IMR-90 (cell line): ENCODE results near the gene IGDCC3. TPM values are rescaled to one million over a fixed set of nuclear protein-coding genes. Genes with fewer than 3 reads are reported as not detected.

Experiments used
- ATAC-seq: fragments of 200-7000 bp; cut with Tn5 transposase; 2 replicates; pipeline ENCODE4 v1.9.1; 2020; ENCODE audit warnings: low read depth, mild to moderate bottlenecking, moderate library complexity
- BruUV-seq: library from RNA; stranded (reverse); fragments of 400-500 nt; replicated peaks from 2 replicates; lab custom pipeline; 2021; lab: Mats Ljungman, UMichigan
- CTCF ChIA-PET: fragments of 300-600 bp; formaldehyde crosslinking; extraction: SDS; loops from one replicate; lab custom pipeline; 2021; ENCODE audit warnings: antibody characterized with exemption; lab: Yijun Ruan, JAX
- POLR2A ChIA-PET: fragments of 300-600 bp; sonication (Branson Sonifier 250); formaldehyde crosslinking; loops from one replicate; lab custom pipeline; 2022; ENCODE audit warnings: antibody characterized with exemption; ENCODE audit not compliant: unreplicated experiment; lab: Charles Lee
- DNase-seq: peaks from one replicate; pipeline ENCODE4 v3.0.0; 2013
- H2AFZ ChIP-seq: replicated peaks from 2 replicates; pipeline ENCODE3; 2013; ENCODE audit warnings: low read length, mild to moderate bottlenecking; ENCODE audit not compliant: poor library complexity
- H2AK5ac ChIP-seq: 2 replicates; pipeline ENCODE4 v1.6.1; 2013; ENCODE audit warnings: low read depth, low read length, inconsistent platforms
- H2AK9ac ChIP-seq: replicated peaks from 2 replicates; pipeline ENCODE3; 2013; ENCODE audit warnings: mild to moderate bottlenecking, low read depth, low read length, moderate library complexity; ENCODE audit not compliant: poor library complexity
- H2BK120ac ChIP-seq: 2 replicates; pipeline ENCODE4 v1.6.1; 2013; ENCODE audit warnings: low read depth, low read length, inconsistent platforms
- H2BK15ac ChIP-seq: 3 replicates; pipeline ENCODE4 v1.6.1; 2013; ENCODE audit warnings: low read depth, low read length, inconsistent platforms
- H2BK20ac ChIP-seq: 2 replicates; pipeline ENCODE4 v1.6.1; 2013; ENCODE audit warnings: low read depth, mild to moderate bottlenecking, inconsistent platforms, low read length, moderate library complexity
- H2BK5ac ChIP-seq: 2 replicates; pipeline ENCODE4 v1.6.1; 2013; ENCODE audit warnings: mild to moderate bottlenecking, low read depth, low read length, inconsistent platforms; ENCODE audit not compliant: poor library complexity, severe bottlenecking
- H3K14ac ChIP-seq: replicated peaks from 2 replicates; pipeline ENCODE4 v1.6.1; 2013; ENCODE audit warnings: low read depth, low read length, inconsistent platforms
- H3K18ac ChIP-seq: 2 replicates; pipeline ENCODE4 v1.6.1; 2013; ENCODE audit warnings: low read depth, low read length, control low read depth
- H3K23ac ChIP-seq: 2 replicates; pipeline ENCODE4 v1.6.1; 2013; ENCODE audit warnings: low read depth, low read length, inconsistent platforms
- H3K27ac ChIP-seq: 2 replicates; pipeline ENCODE4 v1.5.1; 2013; ENCODE audit warnings: mild to moderate bottlenecking, control low read depth, low read length; ENCODE audit not compliant: insufficient read depth
- H3K27me3 ChIP-seq: 2 replicates; pipeline ENCODE4 v1.6.1; 2013; ENCODE audit warnings: low read length; ENCODE audit not compliant: control insufficient read depth, insufficient read depth
- H3K36me3 ChIP-seq: 2 replicates; pipeline ENCODE4 v1.6.1; 2013; ENCODE audit warnings: low read length, mixed read lengths; ENCODE audit not compliant: control insufficient read depth, insufficient read depth
- H3K4ac ChIP-seq: 2 replicates; pipeline ENCODE4 v1.6.1; 2013; ENCODE audit warnings: low read depth, low read length, inconsistent platforms
- H3K4me1 ChIP-seq: 2 replicates; pipeline ENCODE4 v1.6.1; 2013; ENCODE audit warnings: low read length, mixed read lengths; ENCODE audit not compliant: control insufficient read depth, insufficient read depth
- H3K4me2 ChIP-seq: 2 replicates; pipeline ENCODE4 v1.6.1; 2013; ENCODE audit warnings: low read depth, mild to moderate bottlenecking, control low read depth, low read length, moderate library complexity
- H3K4me3 ChIP-seq: 2 replicates; pipeline ENCODE4 v1.5.1; 2013; ENCODE audit warnings: low read depth, mild to moderate bottlenecking, control low read depth, low read length, moderate library complexity; ENCODE audit not compliant: insufficient read depth
- H3K56ac ChIP-seq: 2 replicates; pipeline ENCODE4 v1.6.1; 2013; ENCODE audit warnings: low read length, inconsistent platforms; ENCODE audit not compliant: insufficient read depth; ENCODE audit errors: extremely low read depth
- H3K79me1 ChIP-seq, 2 experiments: 2 replicates each; pipeline ENCODE4 v1.6.1; 2013; ENCODE audit warnings: low read length in 2 of 2, inconsistent platforms in 1 of 2, low read depth in 1 of 2
- H3K9ac ChIP-seq: 2 replicates; pipeline ENCODE4 v1.6.1; 2013; ENCODE audit warnings: low read depth, low read length, control low read depth
- H3K9me1 ChIP-seq: 2 replicates; pipeline ENCODE4 v1.6.1; 2013; ENCODE audit warnings: low read length, inconsistent platforms; ENCODE audit not compliant: insufficient read depth
- H3K9me3 ChIP-seq: 2 replicates; pipeline ENCODE4 v1.6.1; 2013; ENCODE audit warnings: low read length; ENCODE audit not compliant: control insufficient read depth, insufficient read depth
- H4K20me1 ChIP-seq: 2 replicates; pipeline ENCODE4 v1.6.1; 2013; ENCODE audit warnings: low read length, inconsistent platforms; ENCODE audit not compliant: insufficient read depth
- H4K5ac ChIP-seq: 2 replicates; pipeline ENCODE4 v1.6.1; 2013; ENCODE audit warnings: mild to moderate bottlenecking, low read depth, low read length, control low read depth
- H4K8ac ChIP-seq, 2 experiments: 2 replicates each; pipeline ENCODE4 v1.6.1; 2013; ENCODE audit warnings: low read depth in 2 of 2, low read length in 2 of 2, control low read depth in 1 of 2, inconsistent platforms in 1 of 2
- H4K91ac ChIP-seq: 2 replicates; pipeline ENCODE4 v1.6.1; 2013; ENCODE audit warnings: low read depth, low read length, inconsistent platforms; ENCODE audit not compliant: insufficient read depth
- BHLHE40 ChIP-seq: fragments of 150-350 bp; IDR thresholded peaks from 2 replicates; pipeline ENCODE4 v1.6.1; 2016; ENCODE audit warnings: mild to moderate bottlenecking, low read depth, low read length
- CEBPB ChIP-seq: IDR thresholded peaks from 2 replicates; pipeline ENCODE4 v1.6.1; 2012; ENCODE audit warnings: low read depth, low read length, improper control_type of control experiment
- CHD1 ChIP-seq: IDR thresholded peaks from 2 replicates; pipeline ENCODE4 v1.6.1; 2012; ENCODE audit warnings: low read depth, low read length, improper control_type of control experiment
- ELK1 ChIP-seq: fragments of 150-350 bp; IDR thresholded peaks from 2 replicates; pipeline ENCODE4 v1.6.1; 2016; ENCODE audit warnings: low read depth, mild to moderate bottlenecking, low read length, moderate library complexity, borderline replicate concordance
- FOS ChIP-seq: fragments of 150-350 bp; IDR thresholded peaks from 2 replicates; pipeline ENCODE4 v1.6.1; 2016; ENCODE audit warnings: low read depth, low read length
- MAFK ChIP-seq: IDR thresholded peaks from 2 replicates; pipeline ENCODE4 v1.6.1; 2012; ENCODE audit warnings: low read depth, low read length, improper control_type of control experiment
- MXI1 ChIP-seq: IDR thresholded peaks from 2 replicates; pipeline ENCODE4 v1.6.1; 2012; ENCODE audit warnings: low read depth, mild to moderate bottlenecking, low read length, moderate library complexity, borderline replicate concordance
- NFE2L2 ChIP-seq: fragments of 150-350 bp; IDR thresholded peaks from 2 replicates; pipeline ENCODE4 v1.6.1; 2016; ENCODE audit warnings: low read depth, mild to moderate bottlenecking, low read length
- POLR2A ChIP-seq: IDR thresholded peaks from 2 replicates; pipeline ENCODE4 v1.6.1; 2012; ENCODE audit warnings: mild to moderate bottlenecking, low read depth, low read length
- RAD21 ChIP-seq: IDR thresholded peaks from 2 replicates; pipeline ENCODE4 v1.6.1; 2012; ENCODE audit warnings: low read length, improper control_type of control experiment
- RCOR1 ChIP-seq: IDR thresholded peaks from 2 replicates; pipeline ENCODE4 v1.6.1; 2012; ENCODE audit warnings: mild to moderate bottlenecking, low read length, improper control_type of control experiment; ENCODE audit not compliant: insufficient replicate concordance
- RFX5 ChIP-seq: IDR thresholded peaks from 2 replicates; pipeline ENCODE4 v1.8.0; 2012; ENCODE audit warnings: low read depth, mild to moderate bottlenecking, low read length, moderate library complexity
- USF2 ChIP-seq: fragments of 150-350 bp; IDR thresholded peaks from 2 replicates; pipeline ENCODE4 v1.6.1; 2017; ENCODE audit warnings: mild to moderate bottlenecking, antibody characterized with exemption, low read length, low read depth
- WGBS, 2 experiments: methylation state at CpG; one replicate each; pipeline versions ENCODE4 v1.1.5 to v1.1.7; 2013; ENCODE audit warnings: missing lambda C conversion rate in 2 of 2; ENCODE audit not compliant: insufficient read length in 1 of 2; ENCODE audit errors: extremely low coverage in 2 of 2; 5-methylcytosine and 5-hydroxymethylcytosine counted together
- dilution Hi-C: fragments of 300-500 bp; cut with HindIII; formaldehyde crosslinking; loops from one replicate; pipeline ENCODE4 v1.14.3; 2018; ENCODE audit warnings: low sequenced_read_pairs; ENCODE audit not compliant: unreplicated experiment
- in situ Hi-C: fragments of 300-500 bp; cut with MboI; formaldehyde crosslinking; loops from 3 replicates; pipeline ENCODE4 v1.14.3; 2019; ENCODE audit warnings: low sequenced_read_pairs, inconsistent platforms, mixed read lengths
- intact Hi-C: fragments of 100-400 bp; cut with micrococcal nuclease; formaldehyde crosslinking; loops from 2 replicates; pipeline ENCODE4 v1.10.0; 2022
- polyA plus RNA-seq, 3 experiments: library from polyadenylated mRNA; depleted of rRNA; stranded (reverse); fragments of >200 nt; gene quantifications; 2 replicates each; pipeline ENCODE4 v1.2.3, GENCODE V29; 2012; ENCODE audit warnings: low replicate concordance in 1 of 3
- total RNA-seq: library from RNA; depleted of rRNA; stranded (reverse); fragments of >200 nt; gene quantifications from 2 replicates; pipeline ENCODE4 v1.2.3, GENCODE V29; 2012
- TF ChIP-seq, protein P1 (sequence below): conservative IDR thresholded peaks from 2 replicates; pipeline ENCODE4 v1.5.1; 2012; ENCODE audit warnings: mild to moderate bottlenecking, low read depth, low read length, improper control_type of control experiment

The IGDCC3 gene
- total and polyA plus RNA-seq, 2 of the 4 experiments (the other 2 are of a cell fraction): 0.18 to 0.19 TPM

- H3K27ac ChIP-seq: no peak overlapping the region
- peak overlapping the region; percentile 2 for H3K4me3 ChIP-seq
- H3K36me3 ChIP-seq: no peaks in the 10 kb centered on the region
- H3K14ac ChIP-seq: no peak overlapping the region
- peak overlapping the region; percentile 75 for H3K4ac ChIP-seq
- peaks cover 16% of the 10 kb centered on the region for H3K9me1 ChIP-seq
- dilution Hi-C loops (no loop called here), in situ Hi-C loops (no loop called here), intact Hi-C loops (no loop called here)
- H4K5ac ChIP-seq: peak overlapping the region; percentile 37; the same call in 1 of the 2 replicates
- 0 out of 2 replicates have a peak overlapping the region, but pooled peaks have one; percentile 5 for H2BK20ac ChIP-seq
- peak overlapping the region; percentile 34; the same call in 1 of the 2 replicates for H3K4me2 ChIP-seq
- WGBS, 2 experiments: 6% methylated on average over 17 of the region's 28 CpGs; no CpG with 5 or more reads in 1 of the 2 experiments
- no peak overlapping the region; the same call in 1 of the 2 replicates for H2BK120ac ChIP-seq
- H4K91ac ChIP-seq: no peak overlapping the region
- ChIA-PET POLR2A (no interaction called here), CTCF (interaction anchor here (1.0 kb wide), 1 partner anchor 9 kb away, joined by 3 read pairs; no protein-coding TSS in a partner anchor)
- peak overlapping the region; percentile 52; the same call in 1 of the 2 replicates for H2AK5ac ChIP-seq
- H3K56ac ChIP-seq: no peak overlapping the region
- peak overlapping the region; percentile 82 for H2AFZ ChIP-seq
- peaks cover 20% of the 10 kb centered on the region; the same call in 1 of the 2 replicates for H3K27me3 ChIP-seq
- H4K8ac ChIP-seq: peak overlapping the region in 1 of 2 experiments; percentile 61; a peak in 1 of 4 replicates
- DNase-seq (no peak), ATAC-seq (no peak)
- no TSS peak for BruUV-seq
- no peak overlapping the region for H3K18ac ChIP-seq
- H4K20me1 ChIP-seq: peaks cover 7% of the 10 kb centered on the region; the same call in 1 of the 2 replicates
- H3K9me3 ChIP-seq: no peaks in the 10 kb centered on the region
- peak overlapping the region; percentile 91 for H2AK9ac ChIP-seq
- peak overlapping the region; percentile 3; the same call in 1 of the 2 replicates for H3K9ac ChIP-seq
- H3K79me1 ChIP-seq: peaks cover 0 to 18% of the 10 kb centered on the region in 2 experiments; a peak in 2 of 4 replicates
- peaks cover 7% of the 10 kb centered on the region for H3K4me1 ChIP-seq
- H2BK5ac ChIP-seq: no peak overlapping the region
- H3K23ac ChIP-seq: peak overlapping the region; percentile 61
- no peak overlapping the region; the same call in 2 of the 3 replicates for H2BK15ac ChIP-seq
- no peak for TF ChIP-seq ELK1
- TF ChIP-seq RAD21: no peak
- TF ChIP-seq MXI1: no peak
- no peak for TF ChIP-seq POLR2A
- TF ChIP-seq NFE2L2: no peak
- TF ChIP-seq USF2: no peak
- no peak for TF ChIP-seq MAFK
- TF ChIP-seq RCOR1: no peak
- TF ChIP-seq CHD1: no peak
- no peak for TF ChIP-seq FOS
- no peak for TF ChIP-seq BHLHE40
- no peak for TF ChIP-seq CEBPB
- TF ChIP-seq RFX5: no peak
- TF ChIP-seq, protein P1, sequence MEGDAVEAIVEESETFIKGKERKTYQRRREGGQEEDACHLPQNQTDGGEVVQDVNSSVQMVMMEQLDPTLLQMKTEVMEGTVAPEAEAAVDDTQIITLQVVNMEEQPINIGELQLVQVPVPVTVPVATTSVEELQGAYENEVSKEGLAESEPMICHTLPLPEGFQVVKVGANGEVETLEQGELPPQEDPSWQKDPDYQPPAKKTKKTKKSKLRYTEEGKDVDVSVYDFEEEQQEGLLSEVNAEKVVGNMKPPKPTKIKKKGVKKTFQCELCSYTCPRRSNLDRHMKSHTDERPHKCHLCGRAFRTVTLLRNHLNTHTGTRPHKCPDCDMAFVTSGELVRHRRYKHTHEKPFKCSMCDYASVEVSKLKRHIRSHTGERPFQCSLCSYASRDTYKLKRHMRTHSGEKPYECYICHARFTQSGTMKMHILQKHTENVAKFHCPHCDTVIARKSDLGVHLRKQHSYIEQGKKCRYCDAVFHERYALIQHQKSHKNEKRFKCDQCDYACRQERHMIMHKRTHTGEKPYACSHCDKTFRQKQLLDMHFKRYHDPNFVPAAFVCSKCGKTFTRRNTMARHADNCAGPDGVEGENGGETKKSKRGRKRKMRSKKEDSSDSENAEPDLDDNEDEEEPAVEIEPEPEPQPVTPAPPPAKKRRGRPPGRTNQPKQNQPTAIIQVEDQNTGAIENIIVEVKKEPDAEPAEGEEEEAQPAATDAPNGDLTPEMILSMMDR: no peak
Measured at GRCh38 chr15:65423150-65423975, 45.6 kb upstream of the IGDCC3 start.
